Stomach (tissue), 4 donors: Measurements from ENCODE around the gene EPB41L1.

Experiments
- POLR2A ChIP-seq, 4 donors: fragments of 450-650 bp; IDR thresholded peaks; one replicate each; pipeline ENCODE4 v1.6.1; 2016; ENCODE audit warnings: antibody characterized with exemption in 4 of 4, control low read depth in 2 of 4, mild to moderate bottlenecking in 1 of 4, moderate library complexity in 1 of 4
- POLR2AphosphoS5 ChIP-seq, 3 donors: sonication (generic); formaldehyde crosslinking; IDR thresholded peaks; one replicate each; pipeline ENCODE4 v1.6.1; 2016; ENCODE audit warnings: antibody characterized with exemption in 3 of 3
- TF ChIP-seq, protein P1 (sequence below), 7 experiments: fragments of 450-650 bp in 4 of 7; fragments of 200-600 bp in 3 of 7; sonication (generic) in 3 of 7; IDR thresholded peaks; one replicate each; pipeline ENCODE4 v1.5.1; 2016 to 2019; ENCODE audit warnings: antibody characterized with exemption in 7 of 7, control low read depth in 2 of 7, mild to moderate bottlenecking in 1 of 7

- TF ChIP-seq, protein P1, sequence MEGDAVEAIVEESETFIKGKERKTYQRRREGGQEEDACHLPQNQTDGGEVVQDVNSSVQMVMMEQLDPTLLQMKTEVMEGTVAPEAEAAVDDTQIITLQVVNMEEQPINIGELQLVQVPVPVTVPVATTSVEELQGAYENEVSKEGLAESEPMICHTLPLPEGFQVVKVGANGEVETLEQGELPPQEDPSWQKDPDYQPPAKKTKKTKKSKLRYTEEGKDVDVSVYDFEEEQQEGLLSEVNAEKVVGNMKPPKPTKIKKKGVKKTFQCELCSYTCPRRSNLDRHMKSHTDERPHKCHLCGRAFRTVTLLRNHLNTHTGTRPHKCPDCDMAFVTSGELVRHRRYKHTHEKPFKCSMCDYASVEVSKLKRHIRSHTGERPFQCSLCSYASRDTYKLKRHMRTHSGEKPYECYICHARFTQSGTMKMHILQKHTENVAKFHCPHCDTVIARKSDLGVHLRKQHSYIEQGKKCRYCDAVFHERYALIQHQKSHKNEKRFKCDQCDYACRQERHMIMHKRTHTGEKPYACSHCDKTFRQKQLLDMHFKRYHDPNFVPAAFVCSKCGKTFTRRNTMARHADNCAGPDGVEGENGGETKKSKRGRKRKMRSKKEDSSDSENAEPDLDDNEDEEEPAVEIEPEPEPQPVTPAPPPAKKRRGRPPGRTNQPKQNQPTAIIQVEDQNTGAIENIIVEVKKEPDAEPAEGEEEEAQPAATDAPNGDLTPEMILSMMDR (IDR thresholded peaks at IDR 0.05): no peak
- no peak for TF ChIP-seq POLR2A (IDR thresholded peaks at IDR 0.05)
- no peak for TF ChIP-seq POLR2AphosphoS5 (IDR thresholded peaks at IDR 0.05)
Measured at GRCh38 chr20:36130390-36130789, 24.1 kb upstream of the EPB41L1 start.
